NOMO-1 treated with DMSO at 0.1 percent for 48 hours (cell line): ENCODE measurements around the gene FGFBP1.
A peak's percentile ranks its signal among the peaks of the same experiment; 100 is the strongest.

Experiments used
- DNase-seq: peaks from one replicate; lab custom pipeline; 2025; ENCODE audit not compliant: unreplicated experiment; lab: John Stamatoyannopoulos, UW

The FGFBP1 gene

GRCh38 chr4:15913631-15913970 is 24.9 kb downstream of the FGFBP1 start:
- no peak for DNase-seq

- DNase-seq: no peak
Observed at GRCh38 chr4:15912961-15913630, 25.4 kb downstream of the FGFBP1 start.

- DNase-seq: no peak
Observed at GRCh38 chr4:15912236-15912635, 26.3 kb downstream of the FGFBP1 start.

GRCh38 chr4:15910155-15910940 is 28.2 kb downstream of the FGFBP1 start:
- DNase-seq: no peak

- DNase-seq: no peak
Observed at GRCh38 chr4:15907430-15907829, 31.1 kb downstream of the FGFBP1 start.

GRCh38 chr4:15906020-15906443 is 32.5 kb downstream of the FGFBP1 start:
- no peak for DNase-seq

- peak; percentile 87 for DNase-seq
Observed at GRCh38 chr4:15902746-15903145, 35.8 kb downstream of the FGFBP1 start.

- DNase-seq: no peak
Observed at GRCh38 chr4:15901998-15902397, 36.5 kb downstream of the FGFBP1 start.

GRCh38 chr4:15901007-15901406 is 37.5 kb downstream of the FGFBP1 start:
- peak; percentile 61 for DNase-seq

GRCh38 chr4:15899511-15899910 is 39.0 kb downstream of the FGFBP1 start:
- no peak for DNase-seq

GRCh38 chr4:15898902-15899301 is 39.6 kb downstream of the FGFBP1 start:
- no peak for DNase-seq

- no peak for DNase-seq
Observed at GRCh38 chr4:15897577-15897976, 41.0 kb downstream of the FGFBP1 start.

GRCh38 chr4:15894921-15895916 is 43.3 kb downstream of the FGFBP1 start:
- peak; percentile 38 for DNase-seq

- no peak for DNase-seq
Observed at GRCh38 chr4:15894393-15894792, 44.1 kb downstream of the FGFBP1 start.

GRCh38 chr4:15893962-15894361 is 44.6 kb downstream of the FGFBP1 start:
- no peak for DNase-seq

GRCh38 chr4:15891312-15891711 is 47.2 kb downstream of the FGFBP1 start:
- peak; percentile 35 for DNase-seq

- no peak for DNase-seq
Observed at GRCh38 chr4:15890246-15890829, 48.2 kb downstream of the FGFBP1 start.

- DNase-seq: no peak
Observed at GRCh38 chr4:15888515-15888914, 50.0 kb downstream of the FGFBP1 start.
